ENCODE measurements around the gene ANKRD40. TPM values are rescaled to one million over a fixed set of nuclear protein-coding genes. Genes with fewer than 3 reads are reported as not detected.

ANKRD40 gene
- total RNA-seq, 1 donor from 2014 or later: 53.4 TPM

GRCh38 chr17:50658616-50659015 lies 49.1 kb downstream of the ANKRD40 start:
- no peaks in the 10 kb centered on the region for H3K36me3 ChIP-seq
- H3K27ac ChIP-seq: no peak overlapping the region
- Mint-ChIP-seq H3K27me3 (ENCODE audit: insufficient read depth, low read depth) (peaks cover 7% of the 10 kb centered on the region), H3K4me3 (no peak overlapping the region), H3K36me3 (no peaks in the 10 kb centered on the region), H3K27ac (no peak overlapping the region), H3K4me1 (peaks cover 19% of the 10 kb centered on the region), H3K9me3 (no peaks in the 10 kb centered on the region)
- no peak for DNase-seq (ENCODE audit: low spot score)
- TF ChIP-seq CTCF (IDR thresholded peaks at IDR 0.05) (no peak), EZH2phosphoT487 (IDR thresholded peaks at IDR 0.05) (no peak), EZH2 (IDR thresholded peaks at IDR 0.05) (no peak)
- no peak overlapping the region for H2AFZ ChIP-seq (replicated peaks)
- H3K9ac ChIP-seq: no peak overlapping the region
- H3K4me1 ChIP-seq: peaks cover 3% of the 10 kb centered on the region
- no peaks in the 10 kb centered on the region for H3K79me2 ChIP-seq (ENCODE audit: low read depth)
- H3K4me3 ChIP-seq: no peak overlapping the region
- no peaks in the 10 kb centered on the region for H3F3A ChIP-seq (ENCODE audit: low read depth)
- H3K27me3 ChIP-seq: no peaks in the 10 kb centered on the region
- H3K9me3 ChIP-seq (ENCODE audit: low read depth): no peaks in the 10 kb centered on the region
- no peaks in the 10 kb centered on the region for H4K20me1 ChIP-seq (ENCODE audit: low read depth)
- H3K4me2 ChIP-seq: no peak overlapping the region

- H3K27ac Mint-ChIP-seq: no peak overlapping the region
- no peak overlapping the region for H3K4me3 Mint-ChIP-seq
- Histone ChIP-seq H3K27me3 (no peaks in the 10 kb centered on the region), H4K20me1 (ENCODE audit: low read depth) (no peaks in the 10 kb centered on the region), H3K4me1 (peaks cover 3% of the 10 kb centered on the region), H3K9me3 (ENCODE audit: low read depth) (no peaks in the 10 kb centered on the region), H3F3A (ENCODE audit: low read depth) (no peaks in the 10 kb centered on the region), H3K36me3 (no peaks in the 10 kb centered on the region), H3K79me2 (ENCODE audit: low read depth) (no peaks in the 10 kb centered on the region), H3K9ac (no peak overlapping the region), H2AFZ (replicated peaks) (no peak overlapping the region), H3K4me2 (no peak overlapping the region), H3K4me3 (no peak overlapping the region), H3K27ac (no peak overlapping the region)
- no peaks in the 10 kb centered on the region for H3K9me3 Mint-ChIP-seq
- H3K27me3 Mint-ChIP-seq (ENCODE audit: insufficient read depth, low read depth): peaks cover 7% of the 10 kb centered on the region
- TF ChIP-seq EZH2 (IDR thresholded peaks at IDR 0.05) (no peak), CTCF (IDR thresholded peaks at IDR 0.05) (no peak), EZH2phosphoT487 (IDR thresholded peaks at IDR 0.05) (no peak)
- no peak for DNase-seq (ENCODE audit: low spot score)
- no peaks in the 10 kb centered on the region for H3K36me3 Mint-ChIP-seq
- H3K4me1 Mint-ChIP-seq: peaks cover 14% of the 10 kb centered on the region
These were observed 50.1 kb downstream of the ANKRD40 start for GRCh38 chr17:50657627-50658026.

GRCh38 chr17:50657054-50657453 lies 50.7 kb downstream of the ANKRD40 start:
- Histone ChIP-seq H3F3A (ENCODE audit: low read depth) (no peaks in the 10 kb centered on the region), H3K4me2 (no peak overlapping the region), H3K79me2 (ENCODE audit: low read depth) (no peaks in the 10 kb centered on the region), H4K20me1 (ENCODE audit: low read depth) (no peaks in the 10 kb centered on the region), H3K36me3 (no peaks in the 10 kb centered on the region), H3K27me3 (no peaks in the 10 kb centered on the region), H3K4me1 (peaks cover 3% of the 10 kb centered on the region), H3K9me3 (ENCODE audit: low read depth) (no peaks in the 10 kb centered on the region), H2AFZ (replicated peaks) (no peak overlapping the region), H3K9ac (no peak overlapping the region), H3K4me3 (no peak overlapping the region), H3K27ac (no peak overlapping the region)
- no peak for DNase-seq (ENCODE audit: low spot score)
- H3K27ac Mint-ChIP-seq: no peak overlapping the region
- no peaks in the 10 kb centered on the region for H3K36me3 Mint-ChIP-seq
- peaks cover 12% of the 10 kb centered on the region for H3K4me1 Mint-ChIP-seq
- no peaks in the 10 kb centered on the region for H3K9me3 Mint-ChIP-seq
- TF ChIP-seq CTCF (IDR thresholded peaks at IDR 0.05) (no peak), EZH2 (IDR thresholded peaks at IDR 0.05) (no peak), EZH2phosphoT487 (IDR thresholded peaks at IDR 0.05) (no peak)
- no peak overlapping the region for H3K4me3 Mint-ChIP-seq
- H3K27me3 Mint-ChIP-seq (ENCODE audit: insufficient read depth, low read depth): peaks cover 7% of the 10 kb centered on the region
